AG10803 (cell line): ENCODE results near the gene ATCAY.

Experiments
- DNase-seq: peaks from one replicate; pipeline ENCODE4 v3.0.0; 2010; ENCODE audit warnings: low read depth
- H3K4me3 ChIP-seq: 2 replicates; pipeline ENCODE4 v1.5.1; 2011; ENCODE audit warnings: mild to moderate bottlenecking, low read length, control low read depth
- TF ChIP-seq, protein P1 (sequence below): conservative IDR thresholded peaks from 2 replicates; pipeline ENCODE4 v1.5.1; 2011; ENCODE audit warnings: mild to moderate bottlenecking, low read length, control low read depth, inconsistent platforms

ATCAY gene

DNA sequence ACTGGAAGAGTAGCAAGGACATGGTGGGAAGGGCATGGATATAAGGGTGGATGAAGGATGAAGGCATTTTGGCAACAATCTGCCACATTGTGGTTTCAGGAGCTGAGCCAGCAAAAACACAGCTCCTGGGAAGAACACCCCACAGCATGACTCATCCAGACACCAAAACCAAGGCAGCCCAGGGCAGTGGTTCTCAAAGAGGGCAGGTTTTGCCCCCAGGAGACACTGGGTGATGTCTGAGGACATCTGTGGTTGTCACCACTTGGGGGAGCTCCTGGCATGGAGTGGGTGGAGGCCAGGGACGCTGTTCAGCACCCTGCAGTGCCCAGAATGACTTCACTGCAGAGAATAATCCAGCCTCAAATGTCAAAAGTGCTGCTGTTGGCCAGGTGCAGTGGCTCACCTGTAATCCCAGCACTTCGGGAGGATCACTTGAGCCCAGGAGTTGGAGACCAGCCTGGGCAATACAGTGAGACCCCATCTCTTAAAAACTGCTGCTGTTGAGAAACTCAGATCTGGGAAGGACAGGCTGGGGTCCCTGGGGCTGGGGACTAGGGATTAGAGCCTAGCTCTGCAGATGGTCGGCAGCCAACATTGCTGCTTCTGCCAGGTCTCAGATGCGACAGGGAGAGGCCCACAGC lies 27.8 kb upstream of the ATCAY start:
- H3K4me3 ChIP-seq = no peak overlapping the region
- peak; percentile 56 for DNase-seq
- TF ChIP-seq, protein P1, sequence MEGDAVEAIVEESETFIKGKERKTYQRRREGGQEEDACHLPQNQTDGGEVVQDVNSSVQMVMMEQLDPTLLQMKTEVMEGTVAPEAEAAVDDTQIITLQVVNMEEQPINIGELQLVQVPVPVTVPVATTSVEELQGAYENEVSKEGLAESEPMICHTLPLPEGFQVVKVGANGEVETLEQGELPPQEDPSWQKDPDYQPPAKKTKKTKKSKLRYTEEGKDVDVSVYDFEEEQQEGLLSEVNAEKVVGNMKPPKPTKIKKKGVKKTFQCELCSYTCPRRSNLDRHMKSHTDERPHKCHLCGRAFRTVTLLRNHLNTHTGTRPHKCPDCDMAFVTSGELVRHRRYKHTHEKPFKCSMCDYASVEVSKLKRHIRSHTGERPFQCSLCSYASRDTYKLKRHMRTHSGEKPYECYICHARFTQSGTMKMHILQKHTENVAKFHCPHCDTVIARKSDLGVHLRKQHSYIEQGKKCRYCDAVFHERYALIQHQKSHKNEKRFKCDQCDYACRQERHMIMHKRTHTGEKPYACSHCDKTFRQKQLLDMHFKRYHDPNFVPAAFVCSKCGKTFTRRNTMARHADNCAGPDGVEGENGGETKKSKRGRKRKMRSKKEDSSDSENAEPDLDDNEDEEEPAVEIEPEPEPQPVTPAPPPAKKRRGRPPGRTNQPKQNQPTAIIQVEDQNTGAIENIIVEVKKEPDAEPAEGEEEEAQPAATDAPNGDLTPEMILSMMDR = 0 out of 2 replicates have a peak, but pooled peaks have one; percentile 12

DNA sequence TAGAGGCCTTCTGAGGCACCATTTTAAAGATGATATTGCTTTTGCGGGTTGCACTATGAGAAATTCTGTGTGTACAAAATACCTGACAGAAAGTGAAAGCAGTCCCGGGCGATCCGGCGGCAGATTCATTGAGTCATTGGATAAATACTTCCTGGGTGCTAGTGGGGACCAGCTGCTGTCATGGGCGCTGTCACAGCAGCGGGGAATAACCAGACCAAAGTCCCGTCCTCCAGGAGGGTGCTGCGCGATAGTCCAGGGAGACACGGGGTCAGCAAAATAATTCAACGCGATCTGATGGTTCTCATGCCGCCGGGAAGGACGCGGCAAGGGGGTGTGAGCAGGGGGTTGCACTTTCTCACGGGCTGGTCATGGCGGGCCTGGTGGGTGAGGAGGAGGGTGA lies 25.2 kb upstream of the ATCAY start:
- TF ChIP-seq, protein P1 = no peak
- no peak for DNase-seq
- H3K4me3 ChIP-seq = no peak overlapping the region

DNA sequence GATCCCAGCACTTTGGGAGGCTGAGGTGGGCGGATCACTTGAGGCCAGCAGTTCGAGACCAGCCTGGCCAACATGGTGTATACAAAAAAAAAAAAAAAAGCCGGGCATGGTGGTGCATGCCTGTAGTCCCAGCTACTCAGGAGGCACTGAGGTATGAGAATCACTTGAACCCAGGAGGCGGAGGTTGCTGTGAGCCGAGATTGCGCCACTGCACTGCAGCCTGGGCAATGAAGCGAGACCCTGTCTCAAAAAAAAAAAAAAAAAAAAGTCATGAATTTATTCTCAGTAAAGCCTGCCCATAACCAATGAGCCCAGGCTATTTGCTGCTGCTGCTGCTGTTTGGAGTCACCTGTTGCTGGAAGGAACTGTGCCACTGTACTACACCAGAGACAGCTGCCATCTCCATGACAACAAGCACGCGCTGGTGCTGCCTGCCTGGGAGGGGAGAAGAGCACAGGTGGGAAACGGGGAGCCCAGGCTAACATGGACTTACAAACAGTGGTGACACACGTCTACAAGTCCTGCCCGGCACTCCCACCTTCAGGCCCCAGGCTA lies 23.0 kb upstream of the ATCAY start:
- DNase-seq = no peak
- TF ChIP-seq, protein P1 = no peak
- H3K4me3 ChIP-seq = no peak overlapping the region

DNA sequence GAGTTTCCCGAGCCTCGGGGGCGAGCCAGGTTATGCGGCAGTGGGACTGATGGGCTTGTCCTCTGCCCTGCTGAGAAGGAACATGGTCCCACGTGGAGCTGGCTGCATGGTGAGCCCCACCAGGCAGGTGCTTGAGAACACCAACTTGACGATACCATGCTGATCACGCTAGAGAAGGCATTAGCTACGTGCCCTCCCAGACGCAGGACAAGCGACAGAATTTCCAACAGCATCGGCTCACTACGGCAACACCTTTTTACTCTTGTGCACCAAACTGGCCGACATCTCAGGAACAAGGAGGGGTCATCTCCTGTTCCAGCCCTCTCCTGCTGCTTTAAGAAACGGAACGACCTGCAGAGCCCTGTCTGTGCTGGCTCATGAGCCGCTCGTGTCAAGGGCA lies 20.0 kb upstream of the ATCAY start:
- no peak overlapping the region for H3K4me3 ChIP-seq
- TF ChIP-seq, protein P1 = no peak
- DNase-seq = no peak

DNA sequence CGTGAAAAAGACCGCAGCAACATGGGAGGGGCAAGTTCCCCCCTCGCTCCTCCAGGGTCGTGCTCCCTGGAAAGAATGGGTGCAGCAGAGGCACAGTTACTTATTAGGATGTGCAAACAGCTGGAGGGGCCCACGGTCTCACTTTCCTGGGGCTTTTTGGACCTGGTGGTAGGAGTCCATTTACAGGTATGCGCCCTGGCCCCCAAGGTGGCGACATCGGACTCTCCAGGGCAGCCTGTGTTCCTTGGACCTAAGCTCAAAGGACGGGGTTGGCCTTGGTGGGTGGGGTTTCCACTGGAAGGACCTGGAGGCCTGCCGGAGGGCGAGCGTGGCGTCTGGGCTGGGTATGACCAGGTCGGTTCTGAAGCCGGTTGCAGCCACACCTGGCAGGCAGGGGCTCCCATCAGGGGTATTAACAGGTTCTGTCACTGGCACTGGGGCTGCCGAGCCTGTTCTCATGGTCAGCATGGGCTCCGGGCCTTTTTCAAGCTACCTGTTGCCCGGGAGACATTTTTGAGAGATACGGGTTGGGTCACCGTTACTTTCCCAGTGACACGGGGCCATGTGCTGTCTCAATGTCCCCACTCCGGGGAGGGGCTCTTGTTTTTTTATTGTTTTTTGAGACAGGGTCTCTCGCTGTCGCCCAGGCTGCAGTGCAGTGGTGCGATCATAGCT lies 17.5 kb upstream of the ATCAY start:
- TF ChIP-seq, protein P1 = no peak
- no peak overlapping the region for H3K4me3 ChIP-seq
- DNase-seq = no peak

DNA sequence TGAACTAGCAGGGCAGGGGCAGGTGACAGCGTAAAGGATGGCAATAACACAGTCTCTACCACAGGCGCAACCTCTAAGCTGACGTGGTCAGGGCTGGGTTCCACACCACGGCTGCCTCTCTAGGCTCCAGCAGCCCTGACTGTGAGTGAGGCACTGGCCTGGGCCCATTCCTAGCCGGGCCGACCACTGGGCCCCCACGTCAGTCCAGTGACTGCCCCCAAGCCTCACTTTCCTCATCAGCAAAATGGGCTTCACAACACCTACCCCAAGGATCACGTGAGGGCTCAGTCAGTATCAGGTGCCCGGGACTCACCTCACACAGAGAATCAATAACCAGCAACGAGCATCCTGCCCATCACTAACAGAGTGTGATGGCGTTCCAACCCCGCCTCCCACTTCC lies 16.8 kb upstream of the ATCAY start:
- TF ChIP-seq, protein P1 = no peak
- DNase-seq = no peak
- no peak overlapping the region for H3K4me3 ChIP-seq
